Fibroblast of skin of scalp (primary cell): ENCODE measurements around the gene DDX55.

ENCODE experiments used
- DNase-seq: peaks from one replicate; pipeline ENCODE4 v3.0.0-alpha.2; 2013

Gene DDX55

DNA sequence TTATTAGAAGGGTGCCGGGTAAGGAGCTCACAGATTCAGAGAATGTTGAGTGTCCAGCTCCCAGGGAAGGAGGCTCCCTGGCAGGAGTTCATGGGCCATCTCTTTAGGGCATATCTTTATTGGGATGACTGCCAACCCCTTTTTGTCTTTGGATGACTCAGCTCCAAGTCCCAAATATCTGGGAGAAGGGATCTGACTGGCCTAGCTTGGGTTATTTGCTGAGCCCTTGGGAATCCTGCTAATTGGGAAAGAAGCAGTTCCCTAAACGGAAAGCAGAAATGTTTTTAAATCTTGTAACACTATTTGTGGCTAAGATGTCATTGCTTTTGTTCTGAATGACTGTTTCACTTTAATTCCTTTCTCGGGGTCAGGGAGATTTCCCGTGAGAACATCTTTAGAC is 12.6 kb downstream of the DDX55 start:
- peak; percentile 84 for DNase-seq

DNA sequence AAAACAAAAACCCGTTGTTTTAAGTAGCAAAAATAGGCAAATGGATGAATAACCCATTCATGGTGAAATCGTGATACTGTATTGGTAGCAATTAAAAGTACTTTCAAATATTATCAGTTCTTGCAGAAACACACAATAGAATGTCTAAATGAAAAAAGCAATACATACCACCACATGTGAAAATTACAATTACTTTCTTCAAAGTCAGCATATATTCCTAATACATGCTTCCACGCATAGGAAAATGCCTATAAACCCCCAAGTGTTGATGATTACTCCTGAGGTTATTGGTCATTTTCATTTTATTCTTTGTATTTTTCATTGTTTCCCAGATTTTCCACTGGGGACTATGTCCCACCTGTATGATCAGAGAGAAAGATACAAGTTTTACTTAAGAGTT is 15.2 kb downstream of the DDX55 start:
- no peak for DNase-seq

GRCh38 chr12:123617580-123617979 is 15.7 kb downstream of the DDX55 start:
- DNase-seq, result no peak

DNA sequence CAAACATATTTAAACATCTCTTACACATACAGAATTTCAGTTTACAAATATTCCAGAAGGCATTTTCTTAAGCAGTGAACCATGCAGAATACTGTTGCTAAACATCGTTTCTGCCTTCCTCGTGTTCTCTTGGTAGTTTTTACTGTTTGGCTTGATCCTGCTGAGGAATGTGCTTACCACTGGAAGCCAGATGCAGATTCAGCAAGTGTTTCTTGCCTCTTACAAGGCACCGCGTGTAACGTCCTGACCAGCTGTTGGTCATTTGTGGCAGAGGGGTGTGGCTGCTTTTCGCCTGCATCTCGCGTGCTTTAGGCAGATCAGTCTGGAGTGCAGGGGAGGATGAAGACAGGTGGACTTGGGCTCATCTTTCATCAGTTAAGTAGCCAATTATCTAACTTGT is 19.2 kb downstream of the DDX55 start:
- DNase-seq, result no peak

DNA sequence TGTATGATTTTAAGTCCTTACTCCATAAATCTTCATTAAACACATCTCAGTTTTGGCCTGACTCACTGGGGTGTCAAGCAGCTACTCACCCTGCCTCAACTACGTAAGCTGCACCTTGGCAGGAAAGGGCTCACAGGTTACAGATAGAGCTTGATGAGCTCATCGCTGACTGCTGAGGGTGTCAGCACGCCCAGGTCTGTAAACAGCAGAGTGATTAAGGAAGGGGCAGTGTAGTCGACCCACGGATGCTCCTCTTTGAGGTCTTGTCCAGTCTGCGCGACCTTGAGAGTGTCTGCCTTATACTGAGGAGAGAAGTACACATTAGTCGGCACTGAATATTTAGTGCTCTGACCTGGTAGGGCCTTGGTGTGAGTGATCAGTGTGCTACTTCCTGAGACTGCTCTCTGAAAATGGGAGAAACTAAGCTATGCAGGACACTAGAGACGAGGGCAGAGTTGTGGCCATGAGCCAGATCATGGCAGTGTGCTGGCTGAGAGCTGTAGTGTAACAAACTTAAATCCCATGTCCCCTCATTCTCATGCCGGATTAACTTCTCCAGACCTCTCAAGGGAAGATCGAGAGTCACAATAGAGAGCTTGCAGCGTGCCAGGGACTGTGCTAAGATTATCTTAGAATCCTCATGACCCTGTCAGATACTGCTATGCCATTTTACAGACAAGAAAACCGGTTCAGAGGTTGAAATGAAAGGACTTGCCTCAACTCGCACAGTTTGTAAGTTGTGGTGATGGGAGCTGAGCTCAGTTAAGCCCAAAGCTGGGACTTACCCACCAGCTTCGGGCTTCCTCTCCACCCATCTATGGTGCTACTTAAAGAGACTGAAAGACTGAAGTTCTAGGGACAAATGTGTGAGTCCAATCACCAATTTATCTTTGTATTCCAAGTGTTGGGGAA is 20.0 kb downstream of the DDX55 start:
- no peak for DNase-seq

DNA sequence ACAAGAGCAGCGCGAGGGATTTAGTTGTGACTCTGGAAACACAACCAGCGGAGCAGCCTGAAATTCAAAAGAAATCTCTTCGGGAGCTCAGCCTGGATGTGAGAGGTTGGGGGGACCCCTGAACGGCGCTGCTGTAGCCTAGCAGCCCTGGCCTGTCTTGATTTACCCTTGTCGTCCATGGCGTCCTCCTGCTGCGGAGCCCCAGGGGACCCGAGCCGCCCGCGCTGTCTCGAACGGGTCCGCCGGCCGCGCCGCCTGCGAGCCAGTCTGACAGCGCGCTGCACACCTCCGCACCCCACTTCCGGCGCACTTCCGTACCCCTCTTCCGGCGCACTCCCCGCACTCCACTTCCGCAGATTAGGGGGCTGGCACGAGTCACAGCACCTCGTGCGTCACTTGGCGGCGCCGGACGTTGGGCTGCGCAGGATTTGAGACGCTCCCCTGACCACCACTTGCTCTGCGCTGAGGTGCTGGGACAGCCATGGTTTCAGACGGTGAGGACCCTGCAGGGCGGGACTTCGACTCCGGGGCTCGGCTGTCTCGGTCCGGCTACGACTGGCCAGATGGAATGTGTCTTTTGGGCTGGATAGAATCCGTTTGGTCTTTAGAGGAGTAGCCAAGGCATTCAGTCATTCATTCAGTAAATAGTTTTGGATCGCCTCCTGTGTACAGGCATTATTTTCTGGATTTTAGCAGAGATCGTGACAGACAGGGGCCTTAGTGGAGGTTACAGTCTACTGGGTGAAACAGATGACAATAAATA is 31.7 kb downstream of the DDX55 start, which contains the start of the genes EIF2B1 and GTF2H3:
EIF2B1 (minus strand) TSS at position 308 of the 763 bp plus-strand sequence; CDS start at position 179, 129 bp downstream.
GTF2H3 (plus strand) TSS at position 451 of the 763 bp plus-strand sequence; CDS start at position 482, 31 bp downstream.
- DNase-seq, result peak; percentile 97

DNA sequence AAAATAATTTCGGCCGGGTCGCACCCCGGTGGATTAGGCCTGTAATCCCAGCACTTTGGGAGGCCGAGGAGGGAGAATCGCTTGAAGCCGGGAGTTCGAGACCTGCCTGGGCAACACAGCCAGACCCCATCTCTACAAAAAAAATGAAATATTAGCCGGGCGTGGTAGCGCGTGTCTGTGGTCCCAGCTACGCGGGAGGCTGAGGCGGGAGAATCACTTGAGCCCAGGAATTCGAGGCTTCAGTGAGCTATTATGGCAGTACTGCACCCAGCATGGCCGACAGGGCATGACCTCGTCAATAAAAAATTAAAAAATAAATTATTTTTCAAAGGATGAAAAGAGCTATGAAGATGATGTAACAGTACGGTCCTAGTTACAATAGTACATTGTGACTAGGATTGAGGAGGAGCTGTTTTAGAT is 32.3 kb downstream of the DDX55 start:
- DNase-seq, result peak; percentile 11

- DNase-seq, result no peak
Measured at GRCh38 chr12:123643911-123644310, 42.0 kb downstream of the DDX55 start.

GRCh38 chr12:123645380-123645779 is 43.5 kb downstream of the DDX55 start:
- DNase-seq, result no peak

- no peak for DNase-seq
Measured at GRCh38 chr12:123645878-123646277, 44.0 kb downstream of the DDX55 start.

DNA sequence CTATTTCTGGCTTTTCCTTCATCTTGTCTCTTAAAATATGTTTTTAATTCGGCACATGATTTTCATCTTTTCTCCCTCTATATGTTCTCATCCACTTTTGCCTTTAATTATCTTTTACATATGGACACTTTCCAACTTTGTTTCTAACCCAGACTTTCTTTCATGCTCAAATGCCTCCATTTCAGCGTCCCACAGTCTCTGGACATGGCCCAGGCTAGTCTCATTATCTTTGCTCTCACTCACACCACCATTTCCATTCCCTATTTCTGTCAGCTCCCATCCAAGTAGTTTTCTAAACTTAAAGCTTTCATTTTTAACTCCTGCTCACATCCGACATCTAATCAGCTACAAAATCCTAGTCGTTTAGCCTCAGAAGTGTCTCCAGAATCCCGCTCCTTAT is 46.5 kb downstream of the DDX55 start:
- no peak for DNase-seq

DNA sequence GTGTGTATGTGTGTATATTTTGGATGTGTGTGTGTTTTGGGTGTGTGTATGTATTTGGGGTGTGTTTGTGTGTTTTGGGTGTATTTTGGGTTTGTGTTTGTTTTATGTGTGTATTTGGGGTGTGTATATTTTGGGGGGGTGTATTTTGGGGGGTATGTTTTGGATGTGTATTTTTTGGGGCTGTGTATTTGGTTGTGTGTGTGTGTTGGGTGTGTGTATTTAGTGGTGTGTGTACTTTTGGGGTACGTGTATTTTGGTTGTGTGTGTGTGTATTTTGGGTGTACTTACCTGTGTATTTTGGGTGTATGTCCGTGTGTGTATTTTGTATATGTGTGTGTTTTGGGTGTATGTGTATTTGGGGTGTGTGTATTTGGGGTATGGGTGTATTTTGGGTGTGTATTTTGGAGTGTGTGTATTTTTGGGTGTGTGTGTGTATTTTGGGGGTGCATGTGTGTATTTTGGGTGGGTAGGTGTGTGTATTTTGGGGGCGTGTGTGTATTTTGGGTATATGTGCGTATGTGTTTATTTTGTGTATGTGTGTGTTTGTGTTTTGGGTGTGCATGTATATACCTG is 52.3 kb downstream of the DDX55 start:
- no peak for DNase-seq

DNA sequence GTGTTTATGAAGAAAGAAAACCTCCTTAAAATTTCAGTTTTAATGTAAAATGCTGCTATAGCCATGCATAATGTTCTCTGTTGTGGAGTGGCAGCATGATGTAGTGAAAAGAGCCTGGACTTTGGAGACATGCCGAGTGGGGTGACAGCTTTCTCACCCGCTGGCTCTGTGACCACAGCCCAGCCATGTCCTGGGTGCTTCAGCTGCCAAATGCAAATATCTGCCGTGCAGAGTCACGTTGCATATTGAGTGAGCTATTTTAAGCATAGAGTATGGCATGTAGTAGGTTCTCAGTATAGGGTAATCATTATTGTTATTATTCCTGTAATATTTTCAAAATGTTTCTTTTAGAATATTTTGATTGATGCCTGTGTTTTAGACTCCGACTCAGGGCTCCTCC is 53.5 kb downstream of the DDX55 start:
- no peak for DNase-seq

DNA sequence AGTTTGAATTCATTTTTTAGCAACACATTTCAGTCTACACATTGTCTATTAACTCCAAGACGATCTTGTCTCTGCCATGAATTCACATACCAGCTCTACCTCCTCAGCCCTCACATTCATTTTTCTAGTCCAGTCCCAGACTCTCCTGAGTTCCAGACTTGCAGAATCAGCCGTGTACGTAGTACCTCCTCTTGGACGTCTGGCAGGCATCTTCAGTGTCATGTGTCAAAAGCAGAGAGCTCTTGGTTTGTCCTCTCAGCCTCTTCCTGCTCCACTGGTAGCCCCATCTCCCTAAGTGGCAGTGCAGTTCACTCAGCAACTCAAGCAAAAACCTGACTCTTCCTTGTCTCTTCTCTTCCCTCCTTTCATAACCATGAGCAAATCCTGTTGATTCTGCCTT is 54.5 kb downstream of the DDX55 start:
- no peak for DNase-seq

DNA sequence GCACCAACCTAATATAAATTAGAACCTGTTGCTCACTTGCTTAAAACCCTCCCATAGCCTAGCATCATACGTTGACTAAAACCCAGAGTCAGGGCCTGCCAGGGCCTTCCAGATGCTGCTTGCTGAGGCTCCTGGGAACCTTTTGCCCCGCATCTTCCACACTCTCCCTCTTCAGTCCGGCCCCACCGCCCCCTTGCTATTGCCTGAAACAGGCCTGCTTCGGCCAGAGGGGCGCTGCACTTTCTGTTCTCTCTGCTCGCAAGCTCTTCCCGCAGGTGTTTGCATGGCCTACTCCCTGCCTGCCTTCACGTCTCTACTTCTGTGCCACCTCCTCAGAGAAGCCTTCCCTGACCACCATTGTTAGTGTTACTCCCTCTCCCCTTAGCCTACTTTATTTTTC is 55.3 kb downstream of the DDX55 start:
- no peak for DNase-seq

DNA sequence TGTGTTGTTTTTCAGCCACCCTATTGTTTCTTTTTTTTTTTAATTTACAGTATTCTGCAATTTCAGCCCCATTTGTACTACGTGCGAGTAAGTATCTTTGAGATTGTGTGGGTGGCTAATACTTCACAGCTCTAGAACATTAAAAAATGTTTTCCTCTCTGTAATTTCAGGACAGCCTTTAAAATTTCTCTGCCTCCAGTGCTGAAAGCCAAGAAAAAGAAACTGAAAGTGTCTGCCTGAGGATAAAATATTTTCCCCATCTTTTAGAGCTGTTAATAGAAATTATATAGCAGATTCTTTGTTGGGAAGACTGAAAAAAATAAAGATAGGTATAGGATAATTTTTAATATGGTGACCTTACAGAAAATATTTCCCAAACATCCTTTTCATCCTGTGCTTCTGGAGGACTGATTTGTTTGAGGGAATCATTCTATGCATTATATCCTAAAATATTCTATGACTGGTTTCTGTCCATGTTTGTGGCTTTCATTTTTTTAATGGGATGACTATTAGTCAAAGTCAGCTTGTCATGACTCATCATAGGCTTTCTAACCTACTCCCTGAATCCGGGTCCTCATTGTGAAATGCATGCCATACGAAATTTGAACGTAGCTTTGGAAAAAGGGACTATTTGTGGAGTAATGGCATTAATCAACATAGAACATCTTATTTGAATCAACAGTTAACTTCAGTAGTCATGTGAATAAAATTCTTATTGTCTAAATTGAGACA is 58.3 kb downstream of the DDX55 start:
- peak; percentile 90 for DNase-seq

- no peak for DNase-seq
Measured at GRCh38 chr12:123667771-123668170, 65.9 kb downstream of the DDX55 start.
